22Rv1 (cell line): Measurements from ENCODE around the gene CDK15.

Experiments
- CTCF ChIP-seq: fragments of 450-650 bp; IDR thresholded peaks from 2 replicates; pipeline ENCODE4 v1.5.1; 2017; ENCODE audit warnings: mild to moderate bottlenecking
- ZFX ChIP-seq: fragments of 450-650 bp; IDR thresholded peaks from 2 replicates; pipeline ENCODE4 v1.6.1; 2017; ENCODE audit warnings: antibody characterized with exemption, borderline replicate concordance

- TF ChIP-seq CTCF (no peak), ZFX (no peak)
Measured at GRCh38 chr2:201777043-201777442, 29.3 kb upstream of the CDK15 start.
